NCI-H82 treated with DMSO at 0.1 percent for 48 hours (cell line): ENCODE measurements around the gene PAQR9.

Experiments used
- DNase-seq: peaks from one replicate; lab custom pipeline; 2025; ENCODE audit not compliant: unreplicated experiment; lab: John Stamatoyannopoulos, UW

The PAQR9 gene

DNA sequence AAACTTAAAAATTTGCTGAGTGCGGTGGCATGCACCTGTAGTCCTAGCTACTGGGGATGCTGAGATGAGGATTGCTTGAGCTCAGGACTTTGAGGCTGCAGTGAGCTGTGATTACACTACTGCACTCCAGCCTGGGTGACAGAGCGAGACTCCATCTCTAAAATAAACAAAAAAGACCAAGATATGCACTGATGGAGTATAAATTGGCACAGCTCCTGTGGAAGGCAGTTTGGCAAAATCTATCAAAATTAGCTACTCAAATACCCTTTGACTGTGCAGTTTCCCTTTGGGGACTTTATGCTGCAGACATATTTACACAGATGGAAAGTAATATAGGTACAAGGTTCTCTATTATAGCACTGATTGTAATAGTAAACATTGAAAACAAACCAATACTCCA is 19.8 kb upstream of the PAQR9 start:
- no peak for DNase-seq

GRCh38 chr3:142982038-142982773 is 18.7 kb upstream of the PAQR9 start:
- peak; percentile 80 for DNase-seq

GRCh38 chr3:142981108-142981507 is 17.6 kb upstream of the PAQR9 start:
- peak; percentile 68 for DNase-seq

DNA sequence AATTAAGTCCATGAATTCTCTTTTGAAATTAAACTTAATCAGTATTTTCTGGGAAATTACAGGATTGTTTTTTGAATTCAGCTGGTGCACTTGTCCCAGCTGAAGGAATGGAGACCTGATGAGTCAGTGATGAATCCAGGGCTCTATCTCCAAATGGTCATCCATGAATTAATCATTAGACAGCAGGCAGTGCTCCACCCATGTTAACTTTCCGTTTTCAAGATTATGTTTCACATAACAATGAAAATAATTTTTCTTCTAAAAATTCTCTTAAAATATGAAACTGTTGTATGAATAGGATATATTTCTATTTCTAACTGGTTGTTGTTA is 13.9 kb upstream of the PAQR9 start:
- no peak for DNase-seq

DNA sequence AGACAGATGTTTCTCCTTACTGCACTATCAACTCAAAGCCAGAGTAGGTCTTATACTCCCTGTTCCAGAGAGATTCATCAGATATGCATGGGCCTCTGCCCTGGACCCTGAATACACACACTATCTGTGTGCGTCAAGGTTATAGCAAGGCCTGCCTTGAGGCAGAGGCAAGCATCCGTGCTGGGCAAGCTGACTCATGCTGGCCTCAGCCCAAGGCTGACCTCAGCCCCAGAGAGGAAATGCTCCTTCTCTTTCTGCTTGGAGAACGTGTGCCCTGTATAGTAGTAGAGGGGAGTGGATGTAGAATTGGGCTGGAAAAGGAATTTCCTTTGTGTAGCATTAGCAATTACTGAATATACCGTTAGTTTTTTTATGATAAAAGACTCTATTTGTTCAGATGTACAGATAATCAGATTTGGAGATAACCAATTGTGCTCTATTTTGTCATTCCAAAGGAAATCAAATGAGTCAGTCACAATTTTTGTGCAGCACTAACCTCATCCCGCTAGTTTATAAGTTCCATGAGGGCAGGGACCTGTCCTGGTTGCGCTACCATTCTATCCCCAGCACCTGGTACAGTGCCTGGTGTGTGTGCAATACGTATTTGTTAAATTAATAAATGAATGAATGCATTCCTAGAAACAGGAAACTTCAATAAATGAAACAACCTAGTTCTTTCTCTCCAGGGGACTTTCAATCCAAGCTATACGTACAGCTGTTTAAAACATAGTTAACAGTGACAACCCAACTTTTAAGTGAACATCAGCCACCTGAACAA is 13.3 kb upstream of the PAQR9 start:
- no peak for DNase-seq

DNA sequence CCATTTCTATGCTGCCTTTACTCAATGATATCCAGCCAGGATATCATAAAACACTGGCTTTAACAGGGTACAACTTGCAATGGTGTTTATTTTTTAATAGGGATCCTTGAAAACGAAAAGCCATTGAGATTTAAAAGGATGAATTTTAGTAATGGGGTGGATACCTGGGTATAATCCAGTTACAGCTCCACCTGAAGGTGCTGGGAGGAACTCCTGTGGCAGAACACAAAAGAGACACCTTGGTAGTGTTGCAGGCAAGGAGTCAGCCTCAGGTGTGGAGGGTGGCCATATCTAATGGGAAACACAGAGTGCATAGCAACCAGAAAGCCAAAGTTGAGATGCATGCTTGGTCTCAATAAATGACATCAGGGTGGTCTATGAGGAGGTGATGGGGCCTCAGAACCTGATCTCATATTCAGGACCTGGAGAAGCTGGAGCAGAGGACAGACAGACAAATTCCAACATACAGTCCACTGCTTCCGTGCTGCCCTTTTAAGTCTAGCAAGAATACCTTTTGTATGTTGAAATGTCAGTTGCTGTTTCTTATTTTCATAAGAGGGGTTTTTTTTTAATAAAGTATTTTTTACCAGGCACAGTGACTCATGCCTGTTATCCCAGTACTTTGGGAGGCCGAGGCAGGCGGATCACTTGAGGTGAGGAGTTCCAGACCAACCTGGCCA is 12.0 kb upstream of the PAQR9 start:
- no peak for DNase-seq

DNA sequence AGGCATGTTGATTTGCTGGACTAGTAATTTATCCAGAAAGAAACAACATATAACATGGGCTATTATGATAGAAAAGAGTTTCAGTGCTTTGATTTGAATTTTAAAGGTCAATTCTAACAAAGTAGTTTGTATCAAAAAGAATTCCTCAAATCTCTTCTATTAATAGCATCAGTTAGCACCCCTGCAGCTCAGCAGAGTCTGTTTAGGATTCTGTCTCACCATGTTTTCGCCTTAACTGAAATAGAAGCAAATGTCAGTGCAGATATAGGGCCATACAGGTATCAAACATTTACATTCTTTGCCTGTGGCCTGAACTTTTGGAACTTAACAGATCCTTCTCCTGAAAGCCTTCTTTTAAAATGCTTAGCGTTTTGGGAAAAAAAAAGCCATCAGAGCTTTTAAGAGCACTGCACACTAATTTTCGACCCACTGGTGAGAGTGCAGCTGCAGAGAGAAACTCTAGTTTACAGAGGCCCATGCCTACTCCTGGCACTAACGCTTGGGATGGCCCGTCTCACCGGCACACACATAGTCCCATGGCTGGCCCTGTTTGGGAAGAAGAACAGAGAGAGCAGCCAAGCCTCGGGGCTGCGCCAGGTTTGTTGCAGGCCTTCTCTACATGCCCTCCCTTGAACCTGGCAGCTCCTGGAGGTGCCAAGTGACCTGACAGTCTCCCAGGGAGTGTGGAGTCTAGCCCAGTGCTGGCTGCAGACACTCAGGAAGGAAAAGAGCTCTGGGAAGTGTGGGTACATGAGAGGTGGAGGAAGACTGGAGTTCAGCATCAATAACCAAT is 9.9 kb upstream of the PAQR9 start:
- DNase-seq, result no peak

GRCh38 chr3:142972092-142972753 is 8.7 kb upstream of the PAQR9 start:
- DNase-seq, result no peak

DNA sequence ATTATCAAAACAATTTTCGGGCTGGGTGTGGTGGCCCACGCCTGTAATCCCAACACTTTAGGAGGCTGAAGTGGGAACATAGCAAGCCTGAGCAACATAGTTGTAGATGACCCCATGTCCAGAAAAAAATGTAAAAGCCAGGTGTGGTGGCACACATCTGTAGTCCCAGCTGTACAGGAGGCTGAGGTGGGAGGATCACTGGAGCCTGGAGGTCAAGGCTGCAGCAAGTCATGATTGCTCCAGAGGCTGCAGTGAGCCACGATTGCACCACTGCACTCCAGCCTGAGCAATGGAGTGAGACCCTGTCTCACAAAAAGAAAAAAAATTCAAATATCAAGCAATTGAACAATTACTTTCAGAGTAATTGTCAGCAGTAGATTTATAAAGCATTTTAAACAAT is 8.0 kb upstream of the PAQR9 start:
- no peak for DNase-seq

- DNase-seq, result no peak
These were observed 5.0 kb upstream of the PAQR9 start for GRCh38 chr3:142968319-142969025.

DNA sequence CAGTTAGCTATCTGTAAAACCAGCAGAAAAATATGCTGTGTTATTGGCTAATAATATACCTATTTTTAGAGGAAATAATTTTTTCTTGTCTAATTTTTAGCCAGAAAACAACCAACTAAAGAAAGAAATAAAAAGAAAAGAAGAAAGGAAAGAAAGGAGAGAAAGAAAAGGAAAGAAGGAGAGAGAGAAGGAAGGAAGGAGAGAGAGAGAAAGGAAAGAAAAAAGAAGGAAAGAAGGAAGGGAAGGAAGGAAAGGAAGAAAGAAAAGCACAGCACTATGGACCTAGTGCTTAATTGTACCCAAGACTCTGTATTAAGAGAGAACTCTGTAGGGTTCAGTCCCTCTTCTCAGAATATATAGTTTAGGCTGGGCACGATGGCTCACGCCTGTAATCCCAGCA is 3.3 kb upstream of the PAQR9 start:
- DNase-seq, result no peak

DNA sequence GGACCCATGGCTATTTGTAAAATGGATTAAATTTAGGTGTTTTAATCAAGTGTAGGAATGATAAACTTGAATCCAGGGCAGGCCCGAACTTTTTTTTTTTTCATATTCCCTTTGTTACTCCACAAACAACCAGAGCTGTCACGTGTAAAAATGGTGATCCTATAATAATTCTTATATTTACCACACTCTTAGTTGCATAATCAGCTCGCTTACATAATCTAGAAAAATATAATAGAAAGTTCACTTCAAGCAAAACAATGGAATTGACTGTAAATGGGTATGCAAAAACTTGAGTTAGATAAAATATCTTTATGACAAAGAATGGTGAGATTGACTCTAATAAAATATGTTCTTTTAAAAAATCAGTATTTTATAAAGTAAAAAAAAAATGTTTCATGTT is 2.1 kb upstream of the PAQR9 start:
- no peak for DNase-seq

- DNase-seq, result no peak
These were observed 299 bp downstream of the PAQR9 start for GRCh38 chr3:142963234-142963515.

- no peak for DNase-seq
These were observed 797 bp downstream of the PAQR9 start for GRCh38 chr3:142962520-142963233.

DNA sequence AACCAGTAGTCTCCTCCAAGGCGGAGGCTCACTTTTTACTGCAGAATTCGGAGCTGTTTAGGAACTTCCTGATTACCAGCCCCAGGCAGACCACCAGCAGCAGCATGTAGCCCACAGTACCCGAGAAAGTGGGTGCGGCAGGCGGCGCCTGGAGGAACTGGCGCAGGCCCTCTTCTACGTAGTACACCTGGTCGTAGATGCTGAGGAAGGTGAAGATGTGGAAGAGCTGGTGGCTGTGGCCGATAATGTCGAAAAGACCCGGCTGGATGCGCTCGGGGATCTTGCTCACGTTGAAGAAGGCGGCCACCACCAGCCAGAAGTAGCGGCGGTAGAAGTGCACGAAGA is 1.3 kb downstream of the PAQR9 start:
- DNase-seq, result no peak

GRCh38 chr3:142961539-142961938 is 1.9 kb downstream of the PAQR9 start:
- DNase-seq, result no peak

DNA sequence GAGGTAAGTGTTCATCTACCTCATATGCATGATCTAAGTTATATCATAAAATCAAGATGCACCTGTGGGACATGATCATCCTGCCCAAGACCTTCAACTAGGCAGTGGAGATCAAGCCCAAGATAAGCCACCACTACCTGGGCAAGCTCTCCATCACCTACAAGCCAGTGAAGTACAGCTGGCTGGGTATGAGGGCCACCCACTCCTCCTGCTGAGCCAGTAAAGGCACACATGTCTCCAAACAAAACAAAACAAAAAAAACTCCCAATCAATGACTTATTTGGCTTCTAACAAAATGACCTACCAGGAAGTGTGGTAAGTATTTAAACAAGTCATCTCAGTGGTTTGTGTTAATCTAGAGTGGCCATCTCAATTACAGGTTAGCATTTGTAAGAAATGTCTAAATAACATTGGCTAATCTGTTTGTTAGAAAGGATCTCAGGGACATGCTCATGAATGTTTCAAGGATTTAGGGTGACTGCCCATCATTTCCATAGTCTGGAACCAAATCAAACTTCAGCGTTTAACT is 3.1 kb downstream of the PAQR9 start:
- DNase-seq, result no peak

DNA sequence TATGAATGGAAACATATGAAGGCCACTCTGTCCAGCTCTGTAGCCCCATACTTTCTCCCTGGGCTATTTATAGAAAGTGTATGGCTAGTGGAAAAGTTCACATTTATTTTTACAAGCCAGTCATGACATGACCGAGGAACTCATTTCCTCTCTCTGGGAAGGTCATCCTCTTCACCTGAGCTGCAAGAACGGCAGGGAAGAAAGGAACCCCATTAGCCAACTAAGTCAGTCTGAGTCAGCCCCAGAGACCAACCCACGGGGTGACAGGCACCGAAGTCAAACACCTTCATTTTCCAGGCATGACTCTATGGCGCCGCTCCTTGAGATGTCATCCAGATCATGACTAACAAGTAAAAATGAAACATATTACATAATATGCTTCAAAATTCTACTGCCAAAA is 4.8 kb downstream of the PAQR9 start:
- DNase-seq, result no peak

GRCh38 chr3:142953443-142953842 is 10.0 kb downstream of the PAQR9 start:
- DNase-seq, result no peak
